Neuronal stem cell (in vitro differentiated cells): Measurements from ENCODE around the gene WFDC1.

Source experiments
- DNase-seq: peaks from one replicate; pipeline ENCODE4 v3.0.0-alpha.2; 2013; ENCODE audit warnings: low spot score
- H2AFZ ChIP-seq: one replicate; pipeline ENCODE4 v1.6.1; 2013; ENCODE audit warnings: mild to moderate bottlenecking, low read length, inconsistent platforms
- H2AK5ac ChIP-seq: 2 replicates; pipeline ENCODE4 v1.6.1; 2013; ENCODE audit warnings: low read depth, mild to moderate bottlenecking, inconsistent platforms, low read length, moderate library complexity, mixed read lengths
- H2BK120ac ChIP-seq: 2 replicates; pipeline ENCODE4 v1.6.1; 2013; ENCODE audit warnings: low read depth, mild to moderate bottlenecking, inconsistent platforms, low read length, moderate library complexity, mixed read lengths
- H2BK12ac ChIP-seq: one replicate; pipeline ENCODE4 v1.6.1; 2013; ENCODE audit warnings: low read length, inconsistent platforms
- H2BK15ac ChIP-seq: 2 replicates; pipeline ENCODE4 v1.6.1; 2013; ENCODE audit warnings: mild to moderate bottlenecking, low read length, inconsistent platforms, mixed read lengths
- H2BK5ac ChIP-seq: one replicate; pipeline ENCODE4 v1.6.1; 2013; ENCODE audit warnings: inconsistent platforms, mild to moderate bottlenecking, low read length, moderate library complexity
- H3K14ac ChIP-seq: one replicate; pipeline ENCODE4 v1.6.1; 2013; ENCODE audit warnings: low read length, inconsistent platforms
- H3K18ac ChIP-seq: 2 replicates; pipeline ENCODE4 v1.6.1; 2013; ENCODE audit warnings: low read length, inconsistent platforms
- H3K23ac ChIP-seq: 2 replicates; pipeline ENCODE4 v1.6.1; 2013; ENCODE audit warnings: low read depth, mild to moderate bottlenecking, mixed read lengths, low read length, inconsistent platforms; ENCODE audit not compliant: poor library complexity
- H3K27ac ChIP-seq: replicated peaks from 3 replicates; pipeline ENCODE4 v1.5.1; 2013; ENCODE audit warnings: low read length, inconsistent platforms
- H3K27me3 ChIP-seq, 3 experiments: 2 replicates each; pipeline ENCODE4 v1.6.1; 2013; ENCODE audit warnings: low read length in 3 of 3, mild to moderate bottlenecking in 2 of 3, inconsistent platforms in 1 of 3, low read depth in 1 of 3, mixed read lengths in 1 of 3, moderate library complexity in 1 of 3; ENCODE audit not compliant: control insufficient read depth in 3 of 3, insufficient read depth in 3 of 3
- H3K36me3 ChIP-seq, 2 donors: replicated peaks in 1 of 2; 2 replicates each; pipeline ENCODE4 v1.6.1; 2013; ENCODE audit warnings: low read length in 2 of 2; ENCODE audit not compliant: control insufficient read depth in 2 of 2, insufficient read depth in 2 of 2
- H3K4ac ChIP-seq: 2 replicates; pipeline ENCODE4 v1.6.1; 2013; ENCODE audit warnings: inconsistent platforms, mild to moderate bottlenecking, low read length, moderate library complexity
- H3K4me1 ChIP-seq, 2 donors: 1 replicate in 1 of 2; 2 replicates in 1 of 2; pipeline ENCODE4 v1.6.1; 2013; ENCODE audit warnings: low read length in 2 of 2, low read depth in 1 of 2; ENCODE audit not compliant: control insufficient read depth in 2 of 2, insufficient read depth in 1 of 2
- H3K4me2 ChIP-seq: one replicate; pipeline ENCODE4 v1.6.1; 2013; ENCODE audit warnings: mild to moderate bottlenecking, low read length, inconsistent platforms; ENCODE audit not compliant: insufficient read depth, poor library complexity, severe bottlenecking
- H3K4me3 ChIP-seq, 2 donors: 2 replicates each; pipeline ENCODE4 v1.5.1; 2013; ENCODE audit warnings: low read length in 2 of 2, mild to moderate bottlenecking in 2 of 2, inconsistent platforms in 1 of 2, moderate library complexity in 1 of 2
- H3K79me1 ChIP-seq: one replicate; pipeline ENCODE4 v1.6.1; 2013; ENCODE audit warnings: low read depth, mild to moderate bottlenecking, inconsistent platforms, low read length, moderate library complexity
- H3K9ac ChIP-seq: one replicate; pipeline ENCODE4 v1.6.1; 2013; ENCODE audit warnings: mild to moderate bottlenecking, low read depth, low read length, inconsistent platforms; ENCODE audit not compliant: poor library complexity
- H3K9me3 ChIP-seq, 2 donors: replicated peaks in 1 of 2; 2 replicates each; pipeline versions ENCODE3 to v1.6.1; 2013; ENCODE audit warnings: low read length in 2 of 2, mild to moderate bottlenecking in 2 of 2, inconsistent platforms in 1 of 2, low read depth in 1 of 2, mixed read lengths in 1 of 2, moderate library complexity in 1 of 2; ENCODE audit not compliant: control insufficient read depth in 2 of 2, insufficient read depth in 1 of 2
- H4K8ac ChIP-seq: one replicate; pipeline ENCODE4 v1.6.1; 2013; ENCODE audit warnings: low read depth, mild to moderate bottlenecking, inconsistent platforms, low read length, moderate library complexity
- H4K91ac ChIP-seq: one replicate; pipeline ENCODE4 v1.6.1; 2013; ENCODE audit warnings: low read length, low read depth, mild to moderate bottlenecking, inconsistent platforms; ENCODE audit not compliant: poor library complexity
- WGBS, 2 donors: extraction: QIAGEN DNeasy Blood & Tissue Kit; methylation state at CpG; one replicate each; pipeline ENCODE4 v1.1.7; 2013; ENCODE audit warnings: missing lambda C conversion rate in 2 of 2, mixed read lengths in 1 of 2; ENCODE audit not compliant: insufficient read length in 2 of 2, insufficient replicate concordance in 1 of 2; ENCODE audit errors: extremely low coverage in 2 of 2; 5-methylcytosine and 5-hydroxymethylcytosine counted together

WFDC1 gene

DNA sequence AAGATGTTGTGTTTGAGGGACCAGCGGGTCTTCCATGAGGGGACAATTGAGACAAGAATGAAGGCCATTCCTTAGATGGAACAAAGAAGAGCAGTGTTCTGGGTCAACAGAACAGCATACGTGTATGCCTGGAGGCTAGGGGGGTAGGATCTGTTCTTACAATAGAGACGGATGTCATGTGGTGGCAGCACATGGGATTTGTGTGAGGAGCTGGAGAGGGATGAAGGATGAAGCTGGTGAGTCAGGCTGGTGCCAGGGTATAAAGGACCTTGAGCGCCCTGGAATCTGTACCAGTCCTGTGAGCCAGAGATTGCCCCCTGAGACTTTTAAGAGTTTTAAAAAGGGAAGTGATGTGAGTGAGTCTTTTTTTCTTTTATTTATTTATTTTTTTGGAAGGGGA, 22.8 kb upstream of the WFDC1 start:
- no peak overlapping the region for H3K14ac ChIP-seq

GRCh38 chr16:84272740-84273320, 21.8 kb upstream of the WFDC1 start:
- Histone ChIP-seq H3K4me1 (peaks cover 0 to 2% of the 10 kb centered on the region in 2 donors), H3K23ac (no peak overlapping the region), H3K27me3 (no peaks in the 10 kb centered on the region), H3K9me3 (no peaks in the 10 kb centered on the region), H3K9ac (no peak overlapping the region), H2AK5ac (no peak overlapping the region), H3K79me1 (no peaks in the 10 kb centered on the region), H3K18ac (no peak overlapping the region), H2BK12ac (no peak overlapping the region), H3K36me3 (no peaks in the 10 kb centered on the region), H3K4me2 (no peak overlapping the region), H3K14ac (no peak overlapping the region), H2BK15ac (no peak overlapping the region), H2AFZ (no peak overlapping the region), H4K8ac (no peak overlapping the region), H4K91ac (no peak overlapping the region), H3K27ac (no peak overlapping the region), H3K4ac (no peak overlapping the region), H2BK120ac (no peak overlapping the region), H3K4me3 (no peak overlapping the region), H2BK5ac (no peak overlapping the region)
- WGBS, 2 donors: 100% methylated on average over 1 of the region's 1 CpG; no CpG with 5 or more reads in 1 of the 2 donors
- DNase-seq: no peak

More for the DNA sequence above, 22.8 kb upstream of the WFDC1 start:
- Histone ChIP-seq H3K27ac (no peak overlapping the region), H2BK5ac (no peak overlapping the region), H3K9ac (no peak overlapping the region), H3K27me3 (no peaks in the 10 kb centered on the region), H3K4me1 (peaks cover 0 to 2% of the 10 kb centered on the region in 2 donors), H2AFZ (no peak overlapping the region), H2AK5ac (no peak overlapping the region), H4K8ac (no peak overlapping the region), H3K18ac (no peak overlapping the region), H2BK15ac (no peak overlapping the region), H3K9me3 (no peaks in the 10 kb centered on the region), H2BK120ac (no peak overlapping the region), H3K79me1 (no peaks in the 10 kb centered on the region), H3K36me3 (no peaks in the 10 kb centered on the region), H3K23ac (no peak overlapping the region), H2BK12ac (no peak overlapping the region), H3K4me2 (no peak overlapping the region), H3K4me3 (no peak overlapping the region), H4K91ac (no peak overlapping the region), H3K4ac (no peak overlapping the region)
- WGBS, 2 donors: no CpG with 5 or more reads among the region's 4 CpGs
- no peak for DNase-seq

- H2AFZ ChIP-seq: no peak overlapping the region
- no peak for DNase-seq
- no peak overlapping the region for H4K91ac ChIP-seq
- H3K79me1 ChIP-seq: no peaks in the 10 kb centered on the region
- no peak overlapping the region for H2BK15ac ChIP-seq
- no peak overlapping the region for H3K18ac ChIP-seq
- H3K4me3 ChIP-seq: no peak overlapping the region
- no peak overlapping the region for H3K23ac ChIP-seq
- no peak overlapping the region for H3K9ac ChIP-seq
- no peaks in the 10 kb centered on the region for H3K36me3 ChIP-seq
- no peak overlapping the region for H2BK120ac ChIP-seq
- H3K14ac ChIP-seq: no peak overlapping the region
- H3K4ac ChIP-seq: no peak overlapping the region
- H4K8ac ChIP-seq: no peak overlapping the region
- H2BK12ac ChIP-seq: no peak overlapping the region
- no peak overlapping the region for H2BK5ac ChIP-seq
- no peak overlapping the region for H3K4me2 ChIP-seq
- peaks cover 5 to 12% of the 10 kb centered on the region in 2 donors for H3K4me1 ChIP-seq
- H2AK5ac ChIP-seq: peak overlapping the region; percentile 2
- H3K27me3 ChIP-seq: no peaks in the 10 kb centered on the region
- H3K9me3 ChIP-seq: no peaks in the 10 kb centered on the region
- H3K27ac ChIP-seq: no peak overlapping the region
- WGBS, 2 donors: no CpG with 5 or more reads among the region's 9 CpGs
These were observed 20.2 kb upstream of the WFDC1 start for GRCh38 chr16:84274515-84274914.

DNA sequence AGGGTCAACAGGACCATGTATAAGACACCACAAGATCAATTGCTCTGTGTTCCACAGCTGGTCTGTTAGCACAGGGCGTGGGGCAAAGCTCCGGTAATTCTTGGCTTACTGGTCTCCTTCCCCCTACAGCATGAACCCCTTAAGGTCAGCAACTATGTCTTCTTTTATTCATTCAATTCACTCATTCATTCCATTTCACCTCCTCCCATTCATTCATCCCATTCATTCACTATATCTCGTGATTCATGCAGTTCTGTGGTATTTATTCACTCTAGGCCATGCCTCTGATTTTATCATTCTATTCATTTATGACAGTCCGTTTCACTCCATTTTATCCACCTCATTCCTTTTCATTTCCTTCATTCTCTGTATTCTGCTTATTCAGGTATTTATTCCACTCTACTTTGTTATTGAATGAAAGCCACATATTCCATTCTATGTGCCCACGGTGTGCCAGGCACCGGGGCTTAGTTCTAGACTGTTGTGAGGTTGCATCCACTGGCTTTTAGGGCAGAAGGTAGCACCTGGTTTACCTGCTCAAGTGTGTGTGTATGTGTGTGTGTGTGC, 19.0 kb upstream of the WFDC1 start:
- H3K4ac ChIP-seq: no peak overlapping the region
- H2BK12ac ChIP-seq: no peak overlapping the region
- H4K91ac ChIP-seq: no peak overlapping the region
- H3K4me1 ChIP-seq: peaks cover 5 to 17% of the 10 kb centered on the region in 2 donors
- no peak overlapping the region for H3K27ac ChIP-seq
- H3K36me3 ChIP-seq: no peaks in the 10 kb centered on the region
- H4K8ac ChIP-seq: no peak overlapping the region
- H2AK5ac ChIP-seq: no peak overlapping the region
- H3K9ac ChIP-seq: no peak overlapping the region
- no peak overlapping the region for H3K4me2 ChIP-seq
- no peak overlapping the region for H3K23ac ChIP-seq
- DNase-seq: no peak
- H2BK15ac ChIP-seq: no peak overlapping the region
- no peak overlapping the region for H2AFZ ChIP-seq
- H2BK120ac ChIP-seq: no peak overlapping the region
- H2BK5ac ChIP-seq: no peak overlapping the region
- no peak overlapping the region for H3K14ac ChIP-seq
- WGBS, 2 donors: 100% methylated on average over 1 of the region's 6 CpGs; no CpG with 5 or more reads in 1 of the 2 donors
- no peak overlapping the region for H3K4me3 ChIP-seq
- no peaks in the 10 kb centered on the region for H3K9me3 ChIP-seq
- H3K18ac ChIP-seq: no peak overlapping the region
- no peaks in the 10 kb centered on the region for H3K27me3 ChIP-seq
- no peaks in the 10 kb centered on the region for H3K79me1 ChIP-seq
